GM12878 (cell line): ENCODE data around the gene OR51T1. TPM values are rescaled to one million over a fixed set of nuclear protein-coding genes. Genes with fewer than 3 reads are reported as not detected.

Experiments used
- ATAC-seq: fragments of 200-7000 bp; cut with Tn5 transposase; 3 replicates; pipeline ENCODE4 v1.9.1; 2020; ENCODE audit warnings: mild to moderate bottlenecking, moderate library complexity
- BruUV-seq: library from RNA; stranded (reverse); fragments of 400-500 nt; replicated peaks from 2 replicates; lab custom pipeline; 2021; lab: Mats Ljungman, UMichigan
- CTCF ChIA-PET: fragments of 300-600 bp; sonication (Branson Sonifier 250); formaldehyde crosslinking; extraction: SDS; loops from one replicate; lab custom pipeline; 2021; ENCODE audit warnings: inconsistent platforms; lab: Yijun Ruan, JAX
- POLR2A ChIA-PET: fragments of 350-600 bp; formaldehyde crosslinking; extraction: SDS; loops from one replicate; lab custom pipeline; 2021; ENCODE audit warnings: inconsistent platforms; lab: Charles Lee
- RAD21 ChIA-PET: fragments of 300-600 bp; sonication (Branson Sonifier 250); formaldehyde crosslinking; loops from one replicate; lab custom pipeline; 2023; ENCODE audit warnings: antibody characterized with exemption; ENCODE audit not compliant: unreplicated experiment; lab: Charles Lee
- SMC1A ChIA-PET: fragments of 300-600 bp; sonication (Branson Sonifier 250); formaldehyde crosslinking; loops from one replicate; lab custom pipeline; 2023; ENCODE audit not compliant: unreplicated experiment, uncharacterized antibody; lab: Charles Lee
- DNase-seq: peaks from one replicate; pipeline ENCODE4 v3.0.0-alpha.2; 2011; ENCODE audit warnings: low read depth, low spot score
- FAIRE-seq: peaks from 3 replicates; lab custom pipeline; 2011; peaks lifted over from hg19 to GRCh38; lab: Jason Lieb, UNC
- H2AFZ ChIP-seq: 2 replicates; pipeline ENCODE4 v1.6.0; 2011; ENCODE audit warnings: low read depth, low read length, control low read depth; ENCODE audit not compliant: control insufficient read depth
- H3K27ac ChIP-seq: 2 replicates; pipeline ENCODE4 v1.5.1; 2011; ENCODE audit warnings: control low read depth; ENCODE audit not compliant: control insufficient read depth, insufficient read depth
- H3K27me3 ChIP-seq, 2 experiments: replicated peaks in 1 of 2; 2 replicates each; pipeline versions ENCODE4 v1.6.0 to v1.6.1; 2011; ENCODE audit warnings: low read length in 1 of 2; ENCODE audit not compliant: control insufficient read depth in 2 of 2, insufficient read depth in 2 of 2
- H3K36me3 ChIP-seq, 2 experiments: 2 replicates each; pipeline ENCODE4 v1.5.1; 2011; ENCODE audit warnings: low read length in 1 of 2; ENCODE audit not compliant: control insufficient read depth in 2 of 2, insufficient read depth in 2 of 2
- H3K4me1 ChIP-seq: 2 replicates; pipeline ENCODE4 v1.6.1; 2011; ENCODE audit warnings: mild to moderate bottlenecking, low read length, moderate library complexity, mixed read lengths; ENCODE audit not compliant: control insufficient read depth, insufficient read depth
- H3K4me2 ChIP-seq: 2 replicates; pipeline ENCODE4 v1.6.0; 2011; ENCODE audit warnings: control low read depth; ENCODE audit not compliant: control insufficient read depth, insufficient read depth
- H3K4me3 ChIP-seq: fragments of 200-600 bp; sonication (generic); 2 replicates; pipeline ENCODE4 v1.5.1; 2016
- H3K79me2 ChIP-seq: 2 replicates; pipeline ENCODE4 v1.6.0; 2011; ENCODE audit warnings: low read length; ENCODE audit not compliant: control insufficient read depth, insufficient read depth
- H3K9ac ChIP-seq: 2 replicates; pipeline ENCODE4 v1.8.0; 2011; ENCODE audit warnings: low read length, control low read depth, mixed read lengths; ENCODE audit not compliant: control insufficient read depth, insufficient read depth
- H3K9me3 ChIP-seq: replicated peaks from 3 replicates; pipeline ENCODE4 v1.5.1; 2011; ENCODE audit warnings: mild to moderate bottlenecking, low read length; ENCODE audit not compliant: control insufficient read depth, insufficient read depth
- H4K20me1 ChIP-seq: 2 replicates; pipeline ENCODE4 v1.6.0; 2011; ENCODE audit not compliant: control insufficient read depth, insufficient read depth
- GATAD2B ChIP-seq: fragments of 450-650 bp; conservative IDR thresholded peaks from 2 replicates; pipeline ENCODE4 v1.6.1; 2017; ENCODE audit warnings: low read depth, mild to moderate bottlenecking, moderate library complexity
- HDAC6 ChIP-seq: fragments of 200-600 bp; sonication (generic); IDR thresholded peaks from one replicate; pipeline ENCODE4 v1.8.0; 2017; ENCODE audit warnings: antibody characterized with exemption; ENCODE audit not compliant: unreplicated experiment
- NFYA ChIP-seq: IDR thresholded peaks from 2 replicates; pipeline ENCODE4 v1.6.1; 2011; ENCODE audit warnings: low read depth, mild to moderate bottlenecking, low read length, improper control_type of control experiment, borderline replicate concordance
- PML ChIP-seq: IDR thresholded peaks from 2 replicates; pipeline ENCODE4 v1.6.1; 2012; ENCODE audit warnings: low read length, inconsistent platforms
- POU2F2 ChIP-seq: IDR thresholded peaks from 3 replicates; pipeline ENCODE4 v1.6.1; 2011; ENCODE audit warnings: low read depth, mild to moderate bottlenecking, low read length, borderline replicate concordance
- RCOR1 ChIP-seq: conservative IDR thresholded peaks from 2 replicates; pipeline ENCODE4 v1.6.1; 2012; ENCODE audit warnings: low read depth, low read length, improper control_type of control experiment
- TBL1XR1 ChIP-seq: IDR thresholded peaks from 2 replicates; pipeline ENCODE4 v1.6.1; 2012; ENCODE audit warnings: low read depth, low read length, improper control_type of control experiment
- TCF12 ChIP-seq: IDR thresholded peaks from 2 replicates; pipeline ENCODE4 v1.6.1; 2011; ENCODE audit warnings: low read depth, mild to moderate bottlenecking, low read length
- ZZZ3 ChIP-seq: IDR thresholded peaks from 2 replicates; pipeline ENCODE4 v1.6.1; 2011; ENCODE audit warnings: low read depth; ENCODE audit not compliant: control insufficient read depth, insufficient read length
- WGBS: methylation state at CpG from one replicate; pipeline ENCODE4 v1.1.6; 2016; ENCODE audit warnings: low lambda C conversion rate; ENCODE audit not compliant: insufficient replicate concordance, insufficient coverage; ENCODE audit errors: missing lambda C conversion rate; 5-methylcytosine and 5-hydroxymethylcytosine counted together
- in situ Hi-C: fragments of 300-500 bp; cut with MboI; formaldehyde crosslinking; loops from 9 replicates; pipeline ENCODE4 v1.14.3; 2018; ENCODE audit warnings: mixed read lengths
- intact Hi-C: fragments of 100-400 bp; cut with micrococcal nuclease; formaldehyde crosslinking; loops from one replicate; pipeline ENCODE4 v1.14.2; 2022; ENCODE audit not compliant: unreplicated experiment
- polyA plus RNA-seq, 11 experiments: library from polyadenylated mRNA; depleted of rRNA in 4 of 11; unstranded in 6 of 11; stranded (reverse) in 5 of 11; fragments of >200 nt; fragmentation: Nextera tagmentation in 4 of 11; fragmentation: Illumina TruSeq in 1 of 11; extraction: Ambion mirVana in 4 of 11; extraction: Trizol in 1 of 11; gene quantifications; 1 replicate in 1 of 11; 2 replicates in 10 of 11; pipeline versions ENCODE4 v1.2.1 to v1.2.3, GENCODE V29; 2011 to 2016; ENCODE audit warnings: inconsistent platforms in 2 of 11, missing spikeins in 2 of 11, low read depth in 1 of 11
- total RNA-seq, 4 experiments: library from RNA; depleted of rRNA in 3 of 4; stranded (reverse); fragments of >200 nt in 3 of 4; fragmentation: Illumina TruSeq in 1 of 4; extraction: Trizol in 1 of 4; gene quantifications; 2 replicates each; pipeline versions ENCODE4 v1.2.1 to v1.2.3, GENCODE V29; 2013 to 2021
- TF ChIP-seq, protein P1 (sequence below): IDR thresholded peaks from 2 replicates; pipeline ENCODE4 v1.6.1; 2012; ENCODE audit warnings: mild to moderate bottlenecking, low read depth, low read length

OR51T1 gene
- total and polyA plus RNA-seq, 10 of the 15 experiments (the other 5 are each of a cell fraction or from before 2014, with no cell fraction given): not detected

DNA sequence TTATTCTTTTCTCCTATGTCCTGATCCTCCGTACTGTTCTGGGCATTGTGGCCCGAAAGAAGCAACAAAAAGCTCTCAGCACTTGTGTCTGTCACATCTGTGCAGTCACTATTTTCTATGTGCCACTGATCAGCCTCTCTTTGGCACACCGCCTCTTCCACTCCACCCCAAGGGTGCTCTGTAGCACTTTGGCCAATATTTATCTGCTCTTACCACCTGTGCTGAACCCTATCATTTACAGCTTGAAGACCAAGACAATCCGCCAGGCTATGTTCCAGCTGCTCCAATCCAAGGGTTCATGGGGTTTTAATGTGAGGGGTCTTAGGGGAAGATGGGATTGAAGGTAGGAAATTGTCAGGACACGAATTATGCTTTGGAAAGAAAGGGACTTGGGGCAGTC is 843 bp downstream of the OR51T1 start:
- DNase-seq: no peak
- H2AFZ ChIP-seq: no peak overlapping the region
- CTCF ChIA-PET: no interaction called here
- TF ChIP-seq POU2F2 (no peak), NFYA (no peak), HDAC6 (no peak), PML (no peak), GATAD2B (no peak), ZZZ3 (no peak), TCF12 (no peak), RCOR1 (no peak), TBL1XR1 (no peak)
- TF ChIP-seq, protein P1, sequence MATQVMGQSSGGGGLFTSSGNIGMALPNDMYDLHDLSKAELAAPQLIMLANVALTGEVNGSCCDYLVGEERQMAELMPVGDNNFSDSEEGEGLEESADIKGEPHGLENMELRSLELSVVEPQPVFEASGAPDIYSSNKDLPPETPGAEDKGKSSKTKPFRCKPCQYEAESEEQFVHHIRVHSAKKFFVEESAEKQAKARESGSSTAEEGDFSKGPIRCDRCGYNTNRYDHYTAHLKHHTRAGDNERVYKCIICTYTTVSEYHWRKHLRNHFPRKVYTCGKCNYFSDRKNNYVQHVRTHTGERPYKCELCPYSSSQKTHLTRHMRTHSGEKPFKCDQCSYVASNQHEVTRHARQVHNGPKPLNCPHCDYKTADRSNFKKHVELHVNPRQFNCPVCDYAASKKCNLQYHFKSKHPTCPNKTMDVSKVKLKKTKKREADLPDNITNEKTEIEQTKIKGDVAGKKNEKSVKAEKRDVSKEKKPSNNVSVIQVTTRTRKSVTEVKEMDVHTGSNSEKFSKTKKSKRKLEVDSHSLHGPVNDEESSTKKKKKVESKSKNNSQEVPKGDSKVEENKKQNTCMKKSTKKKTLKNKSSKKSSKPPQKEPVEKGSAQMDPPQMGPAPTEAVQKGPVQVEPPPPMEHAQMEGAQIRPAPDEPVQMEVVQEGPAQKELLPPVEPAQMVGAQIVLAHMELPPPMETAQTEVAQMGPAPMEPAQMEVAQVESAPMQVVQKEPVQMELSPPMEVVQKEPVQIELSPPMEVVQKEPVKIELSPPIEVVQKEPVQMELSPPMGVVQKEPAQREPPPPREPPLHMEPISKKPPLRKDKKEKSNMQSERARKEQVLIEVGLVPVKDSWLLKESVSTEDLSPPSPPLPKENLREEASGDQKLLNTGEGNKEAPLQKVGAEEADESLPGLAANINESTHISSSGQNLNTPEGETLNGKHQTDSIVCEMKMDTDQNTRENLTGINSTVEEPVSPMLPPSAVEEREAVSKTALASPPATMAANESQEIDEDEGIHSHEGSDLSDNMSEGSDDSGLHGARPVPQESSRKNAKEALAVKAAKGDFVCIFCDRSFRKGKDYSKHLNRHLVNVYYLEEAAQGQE: no peak
- SMC1A ChIA-PET: no interaction called here
- in situ Hi-C loops: no loop called here
- no peaks in the 10 kb centered on the region for H3K4me1 ChIP-seq
- WGBS: 15% methylated on average over 5 of the region's 5 CpGs
- POLR2A ChIA-PET: no interaction called here
- no peak for FAIRE-seq
- RAD21 ChIA-PET: no interaction called here
- no peaks in the 10 kb centered on the region for H3K36me3 ChIP-seq
- H3K4me2 ChIP-seq: no peak overlapping the region
- no peak overlapping the region for H3K27ac ChIP-seq
- no peak for ATAC-seq
- no peak overlapping the region for H3K4me3 ChIP-seq
- intact Hi-C loops: no loop called here
- no peaks in the 10 kb centered on the region for H3K9me3 ChIP-seq
- no peaks in the 10 kb centered on the region for H4K20me1 ChIP-seq
- BruUV-seq: no TSS peak
- no peaks in the 10 kb centered on the region for H3K27me3 ChIP-seq
- H3K79me2 ChIP-seq: no peaks in the 10 kb centered on the region
- H3K9ac ChIP-seq: no peak overlapping the region
